UCSD-AML1 (cell line): ENCODE measurements around the gene DCUN1D4.

ENCODE experiments used
- DNase-seq: peaks from one replicate; lab custom pipeline; 2025; ENCODE audit not compliant: unreplicated experiment; lab: John Stamatoyannopoulos, UW

Gene DCUN1D4

DNA sequence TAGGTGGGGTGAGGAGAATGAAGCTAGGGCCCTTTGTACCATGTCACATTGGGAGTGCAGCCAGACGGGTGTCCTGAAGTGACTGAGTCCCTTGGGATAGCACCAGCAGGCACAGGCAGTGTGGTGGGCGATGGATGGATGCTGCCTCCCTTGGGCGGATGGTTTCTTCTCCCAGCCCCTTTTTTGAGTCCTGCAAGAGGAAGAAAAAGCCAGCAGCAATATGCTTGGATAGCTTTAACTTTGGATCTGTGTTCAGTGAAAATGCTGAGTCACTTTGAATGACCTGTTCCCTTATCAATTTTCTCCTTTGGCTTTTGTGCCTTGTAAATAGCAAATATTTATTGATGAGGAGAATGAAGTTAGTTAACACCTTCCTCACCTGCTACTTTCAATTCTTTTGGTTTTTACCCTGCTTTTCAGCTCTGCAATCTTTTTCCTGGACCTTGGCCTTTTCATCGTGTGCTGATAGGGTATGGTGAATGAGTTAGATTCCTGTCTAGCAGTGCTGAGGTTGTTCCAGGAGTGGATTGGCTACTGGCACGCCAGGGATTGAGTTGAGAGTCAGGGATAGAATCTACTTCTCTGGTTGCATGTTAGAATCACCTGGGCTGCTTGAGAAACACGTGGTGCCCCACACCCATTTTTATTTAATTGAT is 10.2 kb downstream of the DCUN1D4 start:
- DNase-seq = no peak

DNA sequence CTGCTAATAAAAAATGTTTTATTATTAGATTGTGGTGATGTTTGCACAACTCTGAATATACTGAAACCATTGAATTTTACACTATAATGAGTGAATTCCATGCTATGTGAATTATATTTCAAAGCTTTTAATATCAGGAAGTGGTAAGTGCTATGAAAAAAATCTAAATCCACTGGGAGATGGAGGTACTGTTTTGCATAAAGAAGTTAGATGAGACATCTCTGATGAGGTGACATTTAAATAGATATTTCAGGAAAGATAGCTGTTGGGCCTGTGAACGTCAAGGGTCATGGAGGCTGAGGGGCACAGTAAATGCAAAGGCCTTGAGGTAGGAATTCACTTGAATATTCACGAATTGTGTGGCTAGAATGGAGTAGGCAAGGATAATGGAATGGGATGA is 12.3 kb downstream of the DCUN1D4 start:
- no peak for DNase-seq

DNA sequence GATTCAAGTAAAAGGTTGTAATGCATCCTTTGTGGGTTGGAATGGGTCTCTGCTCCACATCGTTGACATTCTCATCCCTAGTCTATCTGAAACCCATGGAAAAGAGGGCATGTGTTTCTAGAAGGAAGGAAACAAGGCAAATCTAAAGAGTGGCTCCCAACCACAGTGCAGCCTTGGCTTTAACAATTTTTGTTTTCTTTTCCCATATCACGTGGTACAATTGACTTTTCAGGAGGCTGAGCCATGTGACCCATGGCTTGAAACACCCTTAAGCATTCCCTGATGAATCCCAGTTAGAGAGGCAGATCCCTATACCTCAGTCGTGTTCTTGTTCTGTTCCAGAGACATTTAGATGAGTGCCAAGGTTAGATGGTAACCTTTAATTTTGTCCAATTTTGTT is 12.8 kb downstream of the DCUN1D4 start:
- no peak for DNase-seq

DNA sequence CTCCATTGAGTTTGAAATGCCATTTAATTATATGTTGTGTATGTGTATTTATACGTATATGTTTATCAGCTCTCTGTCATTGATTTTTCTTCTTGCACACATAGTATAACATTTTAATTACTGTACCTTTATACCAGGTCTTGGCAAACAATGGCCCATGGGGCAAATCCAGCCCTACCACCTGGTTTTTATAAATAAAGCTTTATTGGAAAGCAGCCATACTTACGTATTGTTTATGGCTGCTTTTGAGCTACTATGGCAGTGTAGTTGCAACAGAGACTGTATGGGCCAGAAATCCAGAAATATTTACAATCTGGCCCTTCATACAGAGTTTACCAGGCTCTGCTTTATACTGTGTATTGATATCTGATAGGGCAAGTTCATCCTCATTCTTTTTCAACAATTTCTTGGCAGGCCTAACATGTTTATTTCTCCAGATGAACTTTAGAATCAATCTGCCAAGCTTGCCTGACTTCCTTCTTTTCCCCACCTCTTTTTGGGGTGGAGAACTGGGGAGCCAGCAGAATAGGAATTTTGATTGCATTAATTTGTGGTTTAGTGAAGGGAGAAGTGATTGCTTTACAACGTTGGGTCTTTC is 15.8 kb downstream of the DCUN1D4 start:
- no peak for DNase-seq

DNA sequence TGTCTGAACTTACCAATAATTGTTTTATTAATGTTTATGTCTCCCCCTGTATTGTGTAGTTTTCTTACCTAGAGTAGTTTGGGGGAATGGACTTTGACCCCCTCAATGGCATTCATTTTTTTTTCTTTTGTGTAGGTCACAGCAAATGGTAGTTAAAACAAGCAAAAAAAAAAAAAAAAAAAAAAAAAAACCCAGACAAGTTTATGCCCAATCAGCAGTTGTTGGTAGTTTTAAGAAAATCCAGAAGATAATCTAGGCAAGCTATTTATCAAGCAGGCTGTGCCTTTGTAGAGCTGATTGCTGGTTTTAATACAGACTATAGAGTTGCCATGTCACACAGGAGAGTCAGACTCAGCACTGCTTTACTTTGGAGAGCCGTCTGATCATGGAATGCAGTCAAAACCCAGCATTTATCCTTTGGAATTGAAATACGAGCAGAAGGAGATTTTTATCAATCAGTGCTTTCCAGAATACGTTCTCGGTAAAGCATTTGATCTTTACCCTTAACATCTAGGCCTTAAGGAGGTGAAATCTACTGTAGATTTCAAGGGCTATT is 16.6 kb downstream of the DCUN1D4 start:
- no peak for DNase-seq

DNA sequence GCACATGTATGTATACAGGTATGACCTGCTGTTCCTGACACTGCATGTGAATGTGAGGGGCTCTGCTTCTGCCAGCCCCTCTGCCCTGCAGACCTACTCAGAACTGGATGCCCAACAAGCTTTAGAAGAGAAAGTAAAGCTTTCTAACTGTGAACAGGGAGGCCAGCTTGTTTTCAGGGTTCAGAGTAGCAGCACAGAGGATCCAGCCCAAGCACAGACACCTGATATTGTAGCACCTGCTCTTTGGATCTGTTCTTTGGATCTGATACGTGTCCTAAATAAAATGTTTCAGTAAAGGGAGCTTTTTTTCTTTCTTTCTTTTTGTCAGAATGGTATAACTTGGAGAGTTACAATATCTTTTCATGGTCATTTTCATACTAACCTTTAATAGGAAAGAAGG is 19.2 kb downstream of the DCUN1D4 start:
- DNase-seq = no peak

DNA sequence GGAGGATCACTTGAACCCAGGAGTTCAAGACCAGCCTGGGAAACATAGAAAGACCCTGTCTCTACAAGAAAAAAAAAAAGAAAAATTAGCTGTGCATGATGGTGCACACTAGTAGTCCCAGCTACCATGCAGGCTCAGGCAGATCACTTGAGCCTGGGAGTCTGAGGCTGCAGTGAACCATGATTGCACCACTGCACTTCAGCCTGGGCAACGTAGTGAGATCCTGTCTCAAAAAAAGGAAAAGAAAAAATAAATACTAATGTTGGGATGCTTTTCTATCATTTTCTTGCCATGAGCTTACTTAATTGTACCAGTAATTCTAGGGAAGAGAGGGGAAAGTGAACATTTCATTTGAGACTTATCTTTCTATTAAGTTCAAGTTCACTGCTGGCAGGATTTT is 19.8 kb downstream of the DCUN1D4 start:
- no peak for DNase-seq

DNA sequence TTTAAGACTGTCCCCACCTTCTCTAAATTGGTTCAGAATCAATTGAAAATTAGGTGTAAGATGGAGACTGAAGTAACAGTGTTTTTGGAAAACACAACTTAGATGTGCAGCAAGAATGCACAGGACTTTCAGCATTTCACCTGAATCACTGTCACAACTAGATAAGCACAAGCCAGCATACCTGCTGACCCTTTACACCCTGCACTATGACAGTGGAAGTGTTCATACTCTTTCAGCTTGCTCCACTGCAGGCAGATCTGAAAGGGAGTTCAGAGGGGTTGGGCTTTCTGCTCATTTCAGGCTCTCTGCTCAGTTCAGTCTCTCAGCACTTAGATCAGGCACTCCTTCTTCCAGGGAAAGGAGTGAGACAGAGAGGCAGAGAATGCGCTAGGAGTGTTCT is 22.8 kb downstream of the DCUN1D4 start:
- DNase-seq = no peak

DNA sequence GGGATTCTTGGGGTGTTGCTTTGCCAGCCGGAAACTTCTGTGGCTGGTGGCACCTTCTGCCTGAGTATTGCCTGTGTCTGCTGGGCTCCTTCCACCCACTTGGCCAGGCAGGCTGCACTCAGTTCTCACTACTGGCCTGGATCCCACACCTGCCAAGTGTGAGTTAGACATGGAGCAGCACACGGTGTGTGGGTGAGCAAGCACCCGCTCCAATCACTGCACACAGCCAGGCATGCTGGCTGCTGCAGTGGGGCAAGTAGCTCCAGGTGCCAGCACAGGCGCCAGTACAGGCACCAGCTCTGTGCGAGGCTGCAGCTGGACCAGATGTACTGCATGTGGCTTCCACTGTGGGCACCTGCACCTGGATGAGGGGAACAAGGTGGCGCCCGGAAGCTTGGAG is 23.9 kb downstream of the DCUN1D4 start:
- no peak for DNase-seq

DNA sequence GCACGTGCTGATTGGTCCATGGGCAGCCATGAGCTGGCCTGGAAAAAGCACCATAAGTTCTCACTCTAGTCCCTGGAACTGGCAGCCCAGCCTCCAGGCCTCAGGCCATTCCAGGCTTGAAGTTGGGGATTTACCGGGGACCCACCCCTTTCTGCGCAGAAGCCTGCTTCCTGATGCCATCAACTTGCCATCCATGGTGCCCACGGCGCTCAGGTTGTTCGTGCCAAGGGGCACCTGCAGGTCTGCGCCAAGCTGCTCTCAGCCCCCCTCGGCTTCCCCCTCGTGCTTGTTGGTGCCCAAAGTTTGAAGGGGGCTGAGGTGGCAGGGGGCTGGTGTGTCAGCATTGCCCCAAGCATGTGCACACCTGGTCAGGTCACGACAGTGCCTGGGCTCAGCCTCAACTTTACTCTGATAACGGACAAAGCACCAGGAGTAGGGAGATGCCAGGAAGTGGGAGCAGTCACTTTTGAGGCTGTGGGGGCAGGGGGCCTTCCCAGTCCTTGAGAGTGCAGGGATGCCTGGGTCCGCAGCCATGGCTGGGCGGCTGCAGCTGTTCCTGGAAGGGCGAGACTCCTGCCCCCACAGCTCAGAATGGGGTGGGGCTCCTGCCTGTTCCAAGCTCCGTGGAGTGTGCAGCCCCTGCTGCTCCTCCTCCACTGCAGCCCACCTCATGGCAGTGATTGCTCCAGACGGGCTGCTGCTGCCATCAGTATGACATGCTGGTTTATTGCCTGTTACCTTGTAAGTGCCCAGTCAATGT is 24.9 kb downstream of the DCUN1D4 start:
- DNase-seq = no peak

DNA sequence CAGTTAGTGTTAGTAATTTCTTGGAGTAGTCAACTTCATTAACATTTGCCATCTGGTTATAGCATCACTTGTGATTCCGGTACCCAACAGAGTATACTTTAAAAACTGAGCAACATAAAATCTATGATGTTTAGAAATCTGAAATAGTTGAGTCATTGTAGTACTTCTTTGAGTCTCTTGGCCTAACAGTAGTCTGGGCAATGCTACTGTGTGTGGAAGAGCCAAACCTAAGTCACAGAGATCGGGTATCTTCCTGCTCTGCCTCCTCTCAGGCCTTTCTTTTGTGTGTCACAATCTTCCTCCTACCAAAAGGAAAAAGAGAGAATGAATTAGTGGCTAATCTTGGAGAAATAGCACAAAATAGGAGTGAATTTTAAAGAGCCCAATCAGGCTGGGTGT is 25.5 kb downstream of the DCUN1D4 start:
- no peak for DNase-seq

DNA sequence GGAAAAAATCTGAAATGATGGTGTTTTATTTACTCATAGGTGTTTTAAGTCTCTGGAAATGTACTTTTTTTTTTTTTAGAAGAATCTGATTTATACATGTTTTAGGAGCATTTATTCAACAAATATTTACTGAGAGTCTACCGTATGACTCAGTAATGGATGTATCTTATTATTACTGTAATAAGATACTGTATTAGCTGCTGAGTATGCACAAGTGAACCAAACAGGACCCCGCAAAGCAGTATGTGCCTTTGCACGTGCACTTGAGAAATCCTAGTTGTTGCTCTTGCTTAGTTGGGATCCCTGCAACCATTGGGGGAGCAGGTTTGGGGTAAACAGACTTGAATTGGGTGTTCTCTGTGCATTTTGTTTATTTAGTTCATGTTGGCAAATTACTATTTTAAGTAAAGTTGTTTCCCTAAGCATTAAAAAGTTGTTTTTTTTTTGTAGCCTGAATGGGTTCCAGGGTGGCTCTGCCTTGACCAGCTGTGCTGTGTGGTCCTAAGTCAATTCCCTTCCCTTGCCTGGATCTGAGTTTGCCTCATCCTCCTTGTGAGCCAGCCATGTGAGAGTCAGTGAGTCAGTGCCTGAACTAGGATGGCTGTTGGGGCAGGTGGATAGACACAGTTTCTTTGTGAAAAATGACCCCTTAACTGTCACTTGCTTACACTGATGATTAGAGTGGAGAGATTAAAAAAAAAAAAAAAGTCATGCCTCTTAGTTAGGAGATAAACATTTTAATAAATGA is 27.7 kb downstream of the DCUN1D4 start:
- DNase-seq = no peak

DNA sequence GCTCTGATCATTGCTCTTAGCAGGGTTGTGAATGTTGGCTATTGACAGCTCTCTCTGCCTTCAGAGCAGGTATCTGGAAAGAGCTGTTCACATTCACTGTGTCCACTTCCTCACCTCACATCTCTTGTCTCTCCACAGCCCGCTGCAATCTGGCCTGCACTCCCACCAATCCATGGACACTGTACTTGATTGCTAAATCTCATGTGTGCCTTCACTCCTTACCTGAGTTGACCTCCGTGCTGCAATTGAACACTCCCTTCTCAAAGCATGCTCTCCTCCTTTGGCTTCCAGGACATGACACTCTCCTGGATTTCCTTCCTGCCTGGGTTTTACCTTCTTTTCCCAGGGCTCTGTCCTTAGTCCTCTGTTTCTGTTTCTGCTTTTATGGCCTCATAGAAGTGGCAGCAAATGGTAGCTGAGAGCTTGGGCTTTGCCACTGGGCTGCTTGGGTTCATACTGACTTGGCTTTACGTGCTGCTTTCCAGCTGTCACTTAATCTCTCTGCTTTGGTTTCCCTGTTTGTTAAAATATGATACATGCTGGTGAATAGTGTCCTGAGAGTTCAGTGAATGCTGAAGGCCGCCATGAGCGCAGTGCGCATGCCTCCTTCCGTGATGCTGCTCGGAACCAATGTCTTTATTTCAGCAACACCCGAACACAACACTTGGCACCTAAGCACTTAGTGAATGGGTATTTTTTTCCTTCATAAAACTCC is 29.5 kb downstream of the DCUN1D4 start:
- no peak for DNase-seq

DNA sequence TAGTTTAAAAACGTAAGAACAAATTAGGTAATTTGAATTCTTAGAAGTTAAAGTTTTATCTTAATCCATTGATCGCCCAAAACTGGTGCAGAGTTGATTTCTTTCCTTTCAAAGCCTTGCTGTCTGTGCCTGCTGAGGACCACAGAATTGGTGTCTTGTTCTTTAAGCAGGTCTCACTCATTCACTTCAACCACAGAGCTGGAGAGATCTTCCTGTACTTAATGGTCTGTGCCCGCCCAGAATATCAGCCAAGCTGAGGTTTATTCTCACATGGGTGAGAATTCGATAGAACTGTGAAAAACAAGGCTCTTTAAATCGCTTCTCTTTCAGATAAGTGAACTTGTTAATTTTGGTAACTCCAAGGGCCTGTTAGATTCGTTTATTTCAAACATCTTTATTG is 31.6 kb downstream of the DCUN1D4 start:
- no peak for DNase-seq

DNA sequence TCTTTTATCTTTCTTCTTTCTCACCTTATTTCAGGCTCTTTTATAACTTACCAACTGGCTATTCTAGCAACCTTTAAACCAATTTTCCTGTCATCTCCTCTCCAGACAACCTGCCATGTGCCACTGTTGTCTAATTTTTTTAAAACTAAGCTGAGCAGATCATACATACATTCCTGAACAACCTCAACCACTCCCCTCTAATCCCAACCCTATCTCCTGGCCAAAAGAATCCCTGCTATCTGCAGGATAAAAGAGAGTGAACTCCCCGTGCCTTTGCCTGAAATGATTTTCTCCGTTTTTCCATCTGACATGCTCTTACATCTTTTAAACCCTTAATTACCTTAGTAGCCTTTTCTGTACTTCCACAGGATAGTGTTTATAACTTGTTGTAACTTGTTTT is 35.5 kb downstream of the DCUN1D4 start:
- DNase-seq = no peak

DNA sequence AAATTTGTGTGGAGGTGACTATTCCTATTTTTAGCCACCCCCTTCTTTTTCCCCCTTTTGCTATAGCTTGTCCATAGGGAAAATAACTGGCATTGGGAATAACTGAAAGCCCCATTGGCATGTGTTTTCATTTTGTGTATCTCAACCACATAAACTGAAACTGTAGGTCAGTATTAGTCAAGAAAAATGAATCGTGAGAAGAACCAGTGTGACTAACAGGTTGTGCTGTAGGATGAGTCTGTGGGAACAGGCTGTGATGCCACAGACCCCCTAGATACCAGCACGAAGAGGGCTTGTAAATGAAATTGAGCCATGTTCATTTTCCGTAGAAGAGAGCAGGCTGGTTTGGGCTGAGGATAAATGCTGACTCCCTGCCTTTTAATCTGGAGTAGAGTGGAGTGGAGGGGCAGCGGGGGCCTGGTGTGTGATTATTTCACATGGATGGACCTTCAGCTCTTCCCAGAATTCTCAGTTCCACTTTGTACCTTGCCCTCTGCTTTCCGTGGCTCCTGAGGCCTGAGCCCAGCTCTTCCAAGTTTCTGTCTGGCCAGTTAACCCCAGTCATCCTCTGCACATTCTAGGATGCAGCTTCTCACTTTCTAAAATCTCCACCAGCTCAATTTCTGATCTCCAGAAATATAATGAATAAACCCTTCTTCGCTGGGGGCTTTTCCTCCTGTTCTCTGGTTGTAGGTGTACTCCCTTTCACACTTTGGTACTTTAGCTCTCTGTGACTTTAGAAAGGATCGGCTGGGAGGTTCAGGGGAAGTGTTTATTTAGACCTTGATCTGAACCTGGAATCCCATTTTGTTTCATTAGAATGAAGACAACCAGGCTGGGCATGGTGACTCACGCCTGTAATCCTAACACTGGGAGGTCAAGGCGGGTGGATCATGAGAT is 37.3 kb downstream of the DCUN1D4 start:
- DNase-seq = no peak

DNA sequence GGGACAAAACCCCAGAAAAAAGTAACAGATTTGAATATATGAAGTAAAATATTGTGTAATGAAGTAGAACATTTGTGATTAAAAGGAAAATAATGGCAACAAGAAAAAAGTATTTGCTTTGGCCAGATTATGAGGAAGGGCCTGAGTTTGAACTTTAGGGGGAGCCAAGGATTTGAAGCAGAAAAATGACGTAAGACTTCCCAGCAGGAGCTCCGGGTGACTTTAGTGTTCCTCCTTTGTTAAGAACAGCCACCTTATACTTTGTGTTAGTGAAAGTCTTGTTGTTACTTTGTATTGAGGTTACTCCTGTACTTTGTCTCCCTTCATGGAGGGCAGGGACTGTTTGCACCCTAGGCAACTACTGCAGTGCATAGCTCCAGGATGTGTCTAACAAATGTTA is 41.1 kb downstream of the DCUN1D4 start:
- DNase-seq = no peak

DNA sequence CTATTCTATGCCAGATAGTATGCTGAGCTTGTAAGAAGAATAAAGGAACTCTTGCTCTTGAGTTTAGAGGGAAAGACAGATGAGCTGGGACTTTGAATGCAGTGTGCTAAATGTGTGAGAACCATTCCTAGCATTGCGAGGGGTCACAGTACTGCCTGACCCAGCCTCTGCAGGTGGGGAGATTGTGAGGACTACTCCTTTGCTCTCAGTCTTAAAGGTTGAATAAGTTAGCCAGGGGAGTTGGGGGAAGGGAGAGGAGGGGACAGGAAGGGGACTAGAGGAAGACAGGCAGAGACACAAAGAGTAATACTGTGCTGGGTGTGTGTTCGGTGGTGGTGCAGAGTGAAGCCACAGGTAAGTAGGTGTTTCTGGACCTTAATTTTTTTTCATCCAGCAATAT is 41.7 kb downstream of the DCUN1D4 start:
- no peak for DNase-seq

DNA sequence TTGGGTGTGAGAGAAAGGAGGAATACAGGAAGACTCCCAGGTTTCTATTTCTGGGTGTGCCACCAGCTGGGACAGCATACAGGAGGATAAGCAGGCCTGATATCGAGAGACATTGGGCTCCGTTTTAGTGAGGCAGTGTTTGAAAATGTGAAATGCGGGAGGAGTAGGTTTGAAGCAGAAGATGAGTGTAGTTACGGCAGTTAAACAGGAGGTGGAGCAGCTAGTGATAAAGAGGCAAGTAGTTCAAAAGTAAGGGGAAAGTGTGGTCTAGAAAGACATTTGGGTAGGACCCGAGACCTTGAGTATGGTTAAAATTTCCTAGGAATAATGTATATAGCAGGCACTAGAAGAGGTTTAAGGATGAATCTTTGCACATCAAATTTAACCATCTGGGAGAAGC is 42.4 kb downstream of the DCUN1D4 start:
- no peak for DNase-seq

DNA sequence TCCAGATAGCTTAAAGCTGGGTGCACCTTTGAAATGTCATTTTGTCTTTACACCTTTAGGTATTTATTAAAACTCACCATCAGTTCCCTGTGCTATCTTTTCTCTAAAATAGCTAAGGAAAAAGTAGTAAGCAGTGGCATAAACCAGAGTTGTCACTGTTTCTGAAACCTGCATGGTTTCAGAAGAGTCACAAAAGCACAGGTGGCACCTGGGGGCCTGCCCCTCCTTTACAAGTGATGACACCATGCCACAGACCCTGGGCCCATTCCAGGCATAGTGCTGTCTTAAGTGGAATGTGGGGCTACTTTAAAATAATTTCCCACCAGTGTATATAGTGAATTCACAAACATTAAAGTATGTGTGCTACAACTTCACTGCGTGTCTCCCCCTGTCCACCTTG is 47.8 kb downstream of the DCUN1D4 start:
- DNase-seq = no peak
